Adipocyte (in vitro differentiated cells): Measurements from ENCODE around the gene H1-8.

ENCODE experiments used
- DNase-seq: peaks from one replicate; pipeline ENCODE4 v3.0.0-alpha.2; 2015; ENCODE audit warnings: low read depth
- H3K27me3 ChIP-seq: replicated peaks from 2 replicates; pipeline ENCODE4 v1.7.0; 2013; ENCODE audit warnings: mild to moderate bottlenecking, low read length, moderate library complexity; ENCODE audit not compliant: control insufficient read depth, insufficient read depth
- H3K36me3 ChIP-seq: 2 replicates; pipeline ENCODE4 v1.7.0; 2013; ENCODE audit warnings: low read length, mild to moderate bottlenecking, moderate library complexity; ENCODE audit not compliant: control insufficient read depth, insufficient read depth, severe bottlenecking
- H3K4me1 ChIP-seq: 2 replicates; pipeline ENCODE4 v1.7.0; 2013; ENCODE audit warnings: mild to moderate bottlenecking, low read length, moderate library complexity; ENCODE audit not compliant: control insufficient read depth, insufficient read depth
- H3K4me3 ChIP-seq: 2 replicates; pipeline ENCODE4 v1.7.0; 2013; ENCODE audit warnings: mild to moderate bottlenecking, low read length, moderate library complexity
- H3K9ac ChIP-seq: 2 replicates; pipeline ENCODE4 v1.7.0; 2013; ENCODE audit warnings: mild to moderate bottlenecking, low read length, moderate library complexity
- H3K9me3 ChIP-seq: 2 replicates; pipeline ENCODE4 v1.7.0; 2013; ENCODE audit warnings: mild to moderate bottlenecking, low read length, moderate library complexity; ENCODE audit not compliant: control insufficient read depth

Gene H1-8

GRCh38 chr3:129577366-129577765 lies 34.4 kb downstream of the H1-8 start:
- no peak for DNase-seq
- H3K36me3 ChIP-seq: peaks cover 88% of the 10 kb centered on the region
- no peak overlapping the region for H3K9ac ChIP-seq
- H3K4me3 ChIP-seq: no peak overlapping the region
- no peaks in the 10 kb centered on the region for H3K9me3 ChIP-seq
- no peaks in the 10 kb centered on the region for H3K27me3 ChIP-seq
- H3K4me1 ChIP-seq: peaks cover 4% of the 10 kb centered on the region

GRCh38 chr3:129577925-129578786 lies 35.2 kb downstream of the H1-8 start:
- no peaks in the 10 kb centered on the region for H3K27me3 ChIP-seq
- H3K9ac ChIP-seq: peak overlapping the region; percentile 4
- peaks cover 88% of the 10 kb centered on the region for H3K36me3 ChIP-seq
- peaks cover 4% of the 10 kb centered on the region for H3K4me1 ChIP-seq
- DNase-seq: no peak
- H3K9me3 ChIP-seq: no peaks in the 10 kb centered on the region
- H3K4me3 ChIP-seq: no peak overlapping the region

- no peak for DNase-seq
- peaks cover 88% of the 10 kb centered on the region for H3K36me3 ChIP-seq
- H3K9ac ChIP-seq: no peak overlapping the region
- no peaks in the 10 kb centered on the region for H3K9me3 ChIP-seq
- H3K4me1 ChIP-seq: peaks cover 4% of the 10 kb centered on the region
- H3K27me3 ChIP-seq: no peaks in the 10 kb centered on the region
- no peak overlapping the region for H3K4me3 ChIP-seq
Measured at GRCh38 chr3:129579991-129580390, 37.0 kb downstream of the H1-8 start.

GRCh38 chr3:129581623-129582022 lies 38.6 kb downstream of the H1-8 start:
- Histone ChIP-seq H3K27me3 (no peaks in the 10 kb centered on the region), H3K4me1 (peaks cover 6% of the 10 kb centered on the region), H3K9ac (no peak overlapping the region), H3K36me3 (peaks cover 88% of the 10 kb centered on the region), H3K4me3 (no peak overlapping the region), H3K9me3 (no peaks in the 10 kb centered on the region)
- no peak for DNase-seq

- peaks cover 80% of the 10 kb centered on the region for H3K36me3 ChIP-seq
- H3K9me3 ChIP-seq: no peaks in the 10 kb centered on the region
- no peak for DNase-seq
Measured at GRCh38 chr3:129582799-129583198, 39.8 kb downstream of the H1-8 start.

GRCh38 chr3:129583289-129583688 lies 40.3 kb downstream of the H1-8 start:
- Histone ChIP-seq H3K4me1 (peaks cover 18% of the 10 kb centered on the region), H3K4me3 (no peak overlapping the region), H3K36me3 (peaks cover 78% of the 10 kb centered on the region), H3K27me3 (no peaks in the 10 kb centered on the region), H3K9ac (no peak overlapping the region), H3K9me3 (no peaks in the 10 kb centered on the region)
- no peak for DNase-seq

More at GRCh38 chr3:129582799-129583198, 39.8 kb downstream of the H1-8 start:
- Histone ChIP-seq H3K9ac (no peak overlapping the region), H3K4me3 (no peak overlapping the region), H3K27me3 (no peaks in the 10 kb centered on the region), H3K4me1 (peaks cover 15% of the 10 kb centered on the region)

- peaks cover 26% of the 10 kb centered on the region for H3K4me1 ChIP-seq
- H3K9ac ChIP-seq: no peak overlapping the region
- no peaks in the 10 kb centered on the region for H3K9me3 ChIP-seq
- DNase-seq: no peak
- peaks cover 72% of the 10 kb centered on the region for H3K36me3 ChIP-seq
- H3K27me3 ChIP-seq: no peaks in the 10 kb centered on the region
- no peak overlapping the region for H3K4me3 ChIP-seq
Measured at GRCh38 chr3:129584631-129585030, 41.7 kb downstream of the H1-8 start.

- H3K9ac ChIP-seq: peak overlapping the region; percentile 83
- no peak for DNase-seq
- H3K4me3 ChIP-seq: no peak overlapping the region
- no peaks in the 10 kb centered on the region for H3K9me3 ChIP-seq
- H3K4me1 ChIP-seq: peaks cover 37% of the 10 kb centered on the region
- no peaks in the 10 kb centered on the region for H3K27me3 ChIP-seq
- peaks cover 63% of the 10 kb centered on the region for H3K36me3 ChIP-seq
Measured at GRCh38 chr3:129585949-129586657, 43.1 kb downstream of the H1-8 start.

GRCh38 chr3:129586746-129587430 lies 43.9 kb downstream of the H1-8 start:
- Histone ChIP-seq H3K27me3 (no peaks in the 10 kb centered on the region), H3K4me3 (no peak overlapping the region), H3K4me1 (peaks cover 41% of the 10 kb centered on the region), H3K36me3 (peaks cover 58% of the 10 kb centered on the region), H3K9ac (peak overlapping the region; percentile 83), H3K9me3 (no peaks in the 10 kb centered on the region)
- no peak for DNase-seq

- H3K4me1 ChIP-seq: peaks cover 46% of the 10 kb centered on the region
- H3K4me3 ChIP-seq: no peak overlapping the region
- H3K9me3 ChIP-seq: no peaks in the 10 kb centered on the region
- H3K9ac ChIP-seq: peak overlapping the region; percentile 83
- H3K27me3 ChIP-seq: no peaks in the 10 kb centered on the region
- peaks cover 50% of the 10 kb centered on the region for H3K36me3 ChIP-seq
- DNase-seq: no peak
Measured at GRCh38 chr3:129587566-129588210, 44.7 kb downstream of the H1-8 start.

GRCh38 chr3:129590215-129590614 lies 47.2 kb downstream of the H1-8 start:
- DNase-seq: no peak
- Histone ChIP-seq H3K36me3 (peaks cover 30% of the 10 kb centered on the region), H3K27me3 (no peaks in the 10 kb centered on the region), H3K9ac (peak overlapping the region; percentile 55), H3K4me1 (peaks cover 71% of the 10 kb centered on the region), H3K9me3 (no peaks in the 10 kb centered on the region), H3K4me3 (no peak overlapping the region)
